GM13977 (cell line): ENCODE measurements around the gene DOK5.

Experiments used
- DNase-seq: peaks from one replicate; pipeline ENCODE4 v3.0.0; 2012; ENCODE audit warnings: low spot score
- CTCF ChIP-seq: IDR thresholded peaks from 2 replicates; pipeline ENCODE4 v1.5.1; 2012; ENCODE audit warnings: mild to moderate bottlenecking, control low read depth; ENCODE audit not compliant: insufficient read depth; ENCODE audit errors: extremely low read depth, missing control alignments
- in situ Hi-C: fragments of 300-500 bp; cut with MboI; formaldehyde crosslinking; loops from one replicate; pipeline ENCODE4 v1.12.0; 2022; ENCODE audit warnings: low sequenced_read_pairs, low pct_unique_long_range_greater_than_20kb, mixed read lengths, inconsistent platforms; ENCODE audit not compliant: unreplicated experiment

The DOK5 gene

GRCh38 chr20:54661880-54662465 is 186.6 kb downstream of the DOK5 start:
- in situ Hi-C loops: loop anchor here (25.0 kb wide), 1 partner anchor 1675 kb away; no protein-coding TSS in a partner anchor
- TF ChIP-seq CTCF: no peak

DNA sequence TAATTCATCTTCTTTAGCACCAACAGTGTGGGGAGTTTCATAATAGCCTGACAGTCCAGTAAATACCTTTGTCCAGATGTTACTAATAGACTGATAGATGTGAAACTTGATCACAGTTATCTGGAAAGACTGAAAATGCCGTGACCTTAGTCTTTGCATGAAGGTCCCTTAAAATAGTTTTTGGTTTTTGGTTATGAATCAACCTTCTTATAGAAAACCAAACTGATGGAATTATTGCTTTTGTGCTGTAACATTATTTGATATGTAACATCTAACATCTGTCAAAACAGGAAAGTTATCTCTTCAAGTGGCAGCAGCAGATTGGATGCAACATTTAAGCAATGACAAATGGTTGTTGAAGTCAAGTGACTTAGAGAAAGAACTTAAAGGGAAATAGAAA is 190.4 kb downstream of the DOK5 start:
- no peak for TF ChIP-seq CTCF
- no peak for DNase-seq
- in situ Hi-C loops: loop anchor here (25.0 kb wide), 1 partner anchor 1671 kb away; no protein-coding TSS in a partner anchor

More at GRCh38 chr20:54661880-54662465, 186.6 kb downstream of the DOK5 start:
- no peak for DNase-seq

DNA sequence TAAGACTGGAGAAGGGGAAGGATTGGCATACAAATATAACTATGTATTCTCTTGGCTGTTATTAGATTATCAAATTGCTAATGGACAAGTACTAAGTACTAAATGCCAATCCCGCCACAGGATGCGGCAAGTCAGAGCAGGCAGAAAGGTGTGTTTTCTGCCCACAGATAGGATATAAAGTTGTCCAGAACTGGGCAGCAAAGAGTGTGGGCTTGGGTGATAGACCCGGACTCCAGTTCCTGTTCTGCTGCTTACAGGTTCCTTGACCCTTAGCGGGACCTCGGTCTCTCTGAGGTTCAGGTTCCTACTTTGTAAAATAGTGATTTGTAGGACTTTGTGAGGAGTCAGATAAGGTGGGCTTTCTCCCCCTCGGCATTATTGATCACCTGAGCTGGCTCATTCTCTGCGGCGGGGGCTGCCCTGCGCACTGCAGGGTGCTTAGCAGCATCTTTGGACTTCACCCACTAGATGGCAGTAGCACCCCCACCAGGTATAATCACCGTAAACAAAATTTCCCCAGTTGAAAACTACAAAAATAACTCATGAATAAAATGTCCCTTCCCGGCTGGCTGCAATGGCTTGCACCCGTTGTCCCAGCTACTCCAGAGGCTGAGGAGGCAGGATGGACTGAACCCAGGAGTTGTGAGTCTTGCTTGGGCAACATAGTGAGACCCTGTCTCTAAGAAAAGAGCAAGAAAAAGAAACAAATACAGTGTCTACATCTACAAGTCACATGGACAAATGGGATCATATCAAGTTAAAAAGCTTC is 193.1 kb downstream of the DOK5 start:
- TF ChIP-seq CTCF: peak; percentile 75
- in situ Hi-C loops: loop anchor here (25.0 kb wide), 1 partner anchor 1669 kb away; no protein-coding TSS in a partner anchor
- DNase-seq: peak; percentile 29

GRCh38 chr20:54669040-54669363 is 193.6 kb downstream of the DOK5 start:
- DNase-seq: no peak
- in situ Hi-C loops: loop anchor here (25.0 kb wide), 1 partner anchor 1668 kb away; no protein-coding TSS in a partner anchor
- TF ChIP-seq CTCF: no peak

- no peak for TF ChIP-seq CTCF
- DNase-seq: no peak
- in situ Hi-C loops: no loop called here
Observed at GRCh38 chr20:54678253-54678652, 202.9 kb downstream of the DOK5 start.

GRCh38 chr20:54680439-54680838 is 205.0 kb downstream of the DOK5 start:
- TF ChIP-seq CTCF: no peak
- no peak for DNase-seq
- in situ Hi-C loops: no loop called here
